ENCODE measurements around the gene WDR83. TPM values are rescaled to one million over a fixed set of nuclear protein-coding genes. Genes with fewer than 3 reads are reported as not detected.
"Not testable (repeated sequence)": the region's sequence is repeated elsewhere in the genome, so short reads cannot be mapped to it uniquely, and the experiment has no call there.

The WDR83 gene, protein sequence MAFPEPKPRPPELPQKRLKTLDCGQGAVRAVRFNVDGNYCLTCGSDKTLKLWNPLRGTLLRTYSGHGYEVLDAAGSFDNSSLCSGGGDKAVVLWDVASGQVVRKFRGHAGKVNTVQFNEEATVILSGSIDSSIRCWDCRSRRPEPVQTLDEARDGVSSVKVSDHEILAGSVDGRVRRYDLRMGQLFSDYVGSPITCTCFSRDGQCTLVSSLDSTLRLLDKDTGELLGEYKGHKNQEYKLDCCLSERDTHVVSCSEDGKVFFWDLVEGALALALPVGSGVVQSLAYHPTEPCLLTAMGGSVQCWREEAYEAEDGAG
- total RNA-seq = 9.6 to 13.5 TPM (median 12.7 TPM) in 3 replicates
- long read RNA-seq, transcript WDR83-201 (11 exons, 1,457 nt) = major isoform, 9 of 18 reads
- long read RNA-seq, partial matches to known transcripts = 7 of 18 reads
- long read RNA-seq, other reads (novel, unspliced or antisense) = 1 of 18 reads

DNA sequence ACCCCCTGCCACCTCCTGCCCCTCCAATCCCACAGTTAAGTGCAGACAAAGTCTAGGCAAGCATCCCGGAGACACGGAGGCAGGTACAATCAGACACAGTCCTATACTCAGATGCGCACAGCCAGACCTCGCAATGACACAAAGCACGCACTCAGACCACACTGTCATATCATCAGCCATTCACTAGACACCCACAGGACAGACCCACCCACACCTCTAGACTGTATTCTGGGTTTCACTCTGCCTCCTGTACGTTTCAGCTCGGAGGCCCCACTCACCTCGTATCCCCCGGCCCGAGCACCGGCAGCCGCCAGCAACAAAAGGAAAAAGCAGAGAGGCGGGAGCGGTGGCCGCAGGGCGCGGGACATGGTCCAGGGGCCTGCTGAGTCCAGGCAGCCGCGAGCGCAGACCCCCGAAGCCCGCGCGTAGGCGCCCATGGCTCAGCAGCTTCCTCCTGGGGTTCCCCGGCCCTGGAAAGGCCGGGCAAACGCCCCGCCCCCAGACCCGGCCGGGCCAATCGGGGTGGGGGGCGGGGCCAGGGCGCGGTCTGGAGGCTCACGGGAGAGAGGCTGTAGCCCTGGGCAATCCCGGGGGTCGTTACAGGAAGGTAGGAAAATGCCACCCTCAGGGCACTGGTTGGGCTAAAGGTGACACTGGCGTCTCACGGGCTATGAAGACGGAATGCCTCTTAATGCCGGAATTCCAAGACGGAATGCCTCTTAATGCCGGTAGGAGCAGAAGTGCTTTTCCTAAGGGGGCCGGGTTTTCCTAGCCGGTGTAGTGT is at the start of gene WDR83, which contains the start of gene MAN2B1:
Gene WDR83 (plus strand): TSS at position 543 of the 784 bp plus-strand sequence. CDS start 2,984 bp downstream, outside the sequence.
Gene MAN2B1 (minus strand): TSS at position 478 of the 784 bp plus-strand sequence. CDS start 41 bp downstream, at position 437.
- H3K36me3 Mint-ChIP-seq (ENCODE audit: low read depth) = peaks cover 3% of the 10 kb centered on the region
- no peak for DNase-seq (ENCODE audit: low spot score)
- peak within 1 kb of the TSS; percentile 90 for H3K4me3 Mint-ChIP-seq (ENCODE audit: unreplicated experiment)
- peaks cover 41% of the 10 kb centered on the region for H3K4me1 Mint-ChIP-seq (ENCODE audit: low read depth)
- peak within 1 kb of the TSS; percentile 52 for H3K27ac Mint-ChIP-seq (ENCODE audit: unreplicated experiment)
- peak; percentile 29 for TF ChIP-seq CTCF (IDR thresholded peaks at IDR 0.05)
- no peaks in the 10 kb centered on the region for H3K27me3 Mint-ChIP-seq (ENCODE audit: low read depth)
- H3K9me3 Mint-ChIP-seq (ENCODE audit: low read depth) = no peaks in the 10 kb centered on the region

DNA sequence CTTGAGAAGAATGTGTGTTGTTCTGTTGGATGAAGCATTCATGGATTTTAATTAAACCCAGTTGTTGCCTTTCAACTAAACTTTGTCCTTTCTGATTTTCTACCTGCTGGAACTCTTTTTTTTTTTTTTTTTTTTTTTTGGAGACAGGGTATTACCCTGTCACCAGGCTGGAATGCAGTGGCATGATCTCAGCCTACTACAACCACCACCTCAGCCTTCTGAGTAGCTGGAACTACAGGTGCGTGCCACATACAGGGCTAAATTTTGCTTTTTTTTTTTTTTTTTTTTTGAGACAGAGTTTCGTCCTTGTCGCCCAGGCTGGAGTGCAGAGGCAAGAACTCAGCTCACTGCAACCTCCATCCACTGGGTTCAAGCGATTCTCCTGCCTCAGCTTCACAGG is 49.0 kb upstream of the WDR83 start:
- no peak for TF ChIP-seq CTCF (IDR thresholded peaks at IDR 0.05)
- Mint-ChIP-seq H3K27me3 (ENCODE audit: low read depth) (no peaks in the 10 kb centered on the region), H3K4me1 (ENCODE audit: low read depth) (peaks cover 27% of the 10 kb centered on the region), H3K9me3 (ENCODE audit: low read depth) (no peaks in the 10 kb centered on the region), H3K4me3 (ENCODE audit: unreplicated experiment) (no peak overlapping the region), H3K27ac (ENCODE audit: unreplicated experiment) (peak overlapping the region; percentile 41), H3K36me3 (ENCODE audit: low read depth) (peaks cover 12% of the 10 kb centered on the region)
- DNase-seq (ENCODE audit: low spot score) = no peak

- not testable (repeated sequence) for H3K27ac Mint-ChIP-seq (ENCODE audit: unreplicated experiment); H3K27me3 Mint-ChIP-seq (ENCODE audit: low read depth); H3K4me1 Mint-ChIP-seq (ENCODE audit: low read depth); H3K4me3 Mint-ChIP-seq (ENCODE audit: unreplicated experiment); H3K9me3 Mint-ChIP-seq (ENCODE audit: low read depth); DNase-seq (ENCODE audit: low spot score)
- H3K36me3 Mint-ChIP-seq (ENCODE audit: low read depth) = peaks cover 20% of the 10 kb centered on the region
Measured at GRCh38 chr19:12621253-12622024, 45.2 kb upstream of the WDR83 start.

DNA sequence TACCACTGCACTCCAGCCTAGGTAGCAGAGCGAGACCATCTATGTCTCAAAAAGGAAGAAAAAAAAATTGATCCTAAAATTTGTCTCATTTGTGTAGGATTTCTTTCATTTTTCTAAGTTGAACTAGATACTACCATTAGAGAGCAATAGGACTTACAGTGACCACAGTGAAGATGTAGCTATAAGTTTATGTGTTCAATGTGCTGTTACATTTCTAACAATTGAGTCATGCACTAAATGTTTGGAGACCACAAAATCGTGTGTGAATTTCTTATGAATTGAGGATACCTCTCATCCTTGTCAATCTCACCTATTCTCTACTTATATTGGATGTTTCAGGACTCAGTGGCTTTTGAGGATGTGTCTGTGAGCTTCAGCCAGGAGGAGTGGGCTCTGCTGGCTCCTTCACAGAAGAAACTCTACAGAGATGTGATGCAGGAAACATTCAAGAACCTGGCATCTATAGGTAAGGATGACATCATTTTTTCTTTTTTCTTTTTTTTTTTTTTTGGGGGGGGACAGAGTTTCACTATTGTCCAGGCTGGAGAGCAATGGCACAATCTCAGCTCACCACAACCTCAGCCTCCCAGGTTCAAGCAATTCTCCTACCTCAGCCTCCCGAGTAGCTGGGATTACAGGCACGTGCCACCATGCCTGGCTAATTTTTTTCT is 43.1 kb upstream of the WDR83 start:
- Mint-ChIP-seq H3K9me3 (ENCODE audit: low read depth) (peaks cover 14% of the 10 kb centered on the region), H3K36me3 (ENCODE audit: low read depth) (peaks cover 37% of the 10 kb centered on the region), H3K27ac (ENCODE audit: unreplicated experiment) (no peak overlapping the region), H3K4me1 (ENCODE audit: low read depth) (no peaks in the 10 kb centered on the region), H3K27me3 (ENCODE audit: low read depth) (no peaks in the 10 kb centered on the region), H3K4me3 (ENCODE audit: unreplicated experiment) (no peak overlapping the region)
- no peak for DNase-seq (ENCODE audit: low spot score)
- no peak for TF ChIP-seq CTCF (IDR thresholded peaks at IDR 0.05)

- peaks cover 28% of the 10 kb centered on the region for H3K9me3 Mint-ChIP-seq (ENCODE audit: low read depth)
- H3K27me3 Mint-ChIP-seq (ENCODE audit: low read depth) = no peaks in the 10 kb centered on the region
- no peaks in the 10 kb centered on the region for H3K4me1 Mint-ChIP-seq (ENCODE audit: low read depth)
- TF ChIP-seq CTCF (IDR thresholded peaks at IDR 0.05) = no peak
- H3K27ac Mint-ChIP-seq (ENCODE audit: unreplicated experiment) = no peak overlapping the region
- H3K4me3 Mint-ChIP-seq (ENCODE audit: unreplicated experiment) = no peak overlapping the region
- peaks cover 53% of the 10 kb centered on the region for H3K36me3 Mint-ChIP-seq (ENCODE audit: low read depth)
- no peak for DNase-seq (ENCODE audit: low spot score)
Measured at GRCh38 chr19:12626958-12627357, 39.6 kb upstream of the WDR83 start.
